Type B pancreatic cell (in vitro differentiated cells): ENCODE measurements around the gene ALDOA. TPM values are rescaled to one million over a fixed set of nuclear protein-coding genes. Genes with fewer than 3 reads are reported as not detected.

Source experiments
- DNase-seq: peaks from one replicate; pipeline ENCODE4 v3.0.0; 2021; ENCODE audit warnings: mixed read lengths; ENCODE audit not compliant: unreplicated experiment; ENCODE audit errors: extremely low spot score
- H3K27ac Mint-ChIP-seq: 2 replicates; pipeline ENCODE4 v1.8.0; 2021; ENCODE audit warnings: mild to moderate bottlenecking, mixed read lengths
- H3K27me3 Mint-ChIP-seq: 2 replicates; pipeline ENCODE4 v1.8.0; 2021; ENCODE audit warnings: mixed read lengths
- H3K36me3 Mint-ChIP-seq: 2 replicates; pipeline ENCODE4 v1.8.0; 2021; ENCODE audit warnings: mixed read lengths
- H3K4me1 Mint-ChIP-seq: one replicate; pipeline ENCODE4 v1.8.0; 2021; ENCODE audit warnings: mixed read lengths; ENCODE audit not compliant: unreplicated experiment
- H3K4me3 Mint-ChIP-seq: 2 replicates; pipeline ENCODE4 v1.8.0; 2021; ENCODE audit warnings: mild to moderate bottlenecking, mixed read lengths
- H3K9me3 Mint-ChIP-seq: 2 replicates; pipeline ENCODE4 v1.8.0; 2021; ENCODE audit warnings: mixed read lengths
- total RNA-seq: library from RNA; stranded (reverse); gene quantifications from 2 replicates; pipeline ENCODE4 v1.2.1, GENCODE V29; 2021; ENCODE audit warnings: low replicate concordance
- TF ChIP-seq, protein P1 (sequence below): fragments of 200-600 bp; sonication (generic); conservative IDR thresholded peaks from 2 replicates; pipeline ENCODE4 v1.5.0; 2021; ENCODE audit warnings: antibody characterized with exemption, mild to moderate bottlenecking

ALDOA gene
- total RNA-seq, 1 donor from 2014 or later, result 620 TPM

GRCh38 chr16:30108059-30108850 lies 42.7 kb downstream of the ALDOA start:
- no peak overlapping the region for H3K27ac Mint-ChIP-seq
- TF ChIP-seq, protein P1, sequence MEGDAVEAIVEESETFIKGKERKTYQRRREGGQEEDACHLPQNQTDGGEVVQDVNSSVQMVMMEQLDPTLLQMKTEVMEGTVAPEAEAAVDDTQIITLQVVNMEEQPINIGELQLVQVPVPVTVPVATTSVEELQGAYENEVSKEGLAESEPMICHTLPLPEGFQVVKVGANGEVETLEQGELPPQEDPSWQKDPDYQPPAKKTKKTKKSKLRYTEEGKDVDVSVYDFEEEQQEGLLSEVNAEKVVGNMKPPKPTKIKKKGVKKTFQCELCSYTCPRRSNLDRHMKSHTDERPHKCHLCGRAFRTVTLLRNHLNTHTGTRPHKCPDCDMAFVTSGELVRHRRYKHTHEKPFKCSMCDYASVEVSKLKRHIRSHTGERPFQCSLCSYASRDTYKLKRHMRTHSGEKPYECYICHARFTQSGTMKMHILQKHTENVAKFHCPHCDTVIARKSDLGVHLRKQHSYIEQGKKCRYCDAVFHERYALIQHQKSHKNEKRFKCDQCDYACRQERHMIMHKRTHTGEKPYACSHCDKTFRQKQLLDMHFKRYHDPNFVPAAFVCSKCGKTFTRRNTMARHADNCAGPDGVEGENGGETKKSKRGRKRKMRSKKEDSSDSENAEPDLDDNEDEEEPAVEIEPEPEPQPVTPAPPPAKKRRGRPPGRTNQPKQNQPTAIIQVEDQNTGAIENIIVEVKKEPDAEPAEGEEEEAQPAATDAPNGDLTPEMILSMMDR, result no peak

DNA sequence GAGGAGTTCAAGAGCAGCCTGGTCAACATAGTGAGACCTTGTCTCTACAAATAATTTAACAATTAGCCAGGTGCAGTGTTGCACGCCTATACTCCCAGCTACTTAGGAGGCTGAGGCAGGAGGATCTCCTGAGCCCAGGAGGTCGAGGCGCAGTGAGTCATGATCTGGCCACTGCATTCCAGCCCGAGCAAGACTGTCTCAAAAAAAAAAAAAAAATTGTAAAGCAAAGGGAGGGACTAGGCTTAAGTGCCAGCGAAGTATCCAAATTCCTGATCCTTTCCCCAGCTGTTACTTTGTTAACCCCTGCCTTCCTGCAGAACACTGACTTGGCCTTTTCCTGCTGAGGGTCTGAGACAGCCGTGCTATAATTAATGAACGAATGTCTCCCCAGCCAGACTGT lies 45.1 kb downstream of the ALDOA start:
- Mint-ChIP-seq H3K27me3 (no peaks in the 10 kb centered on the region), H3K4me1 (no peaks in the 10 kb centered on the region), H3K9me3 (no peaks in the 10 kb centered on the region), H3K36me3 (peaks cover 9% of the 10 kb centered on the region), H3K4me3 (no peak overlapping the region), H3K27ac (peak overlapping the region; percentile 6)
- TF ChIP-seq, protein P1, result no peak
- DNase-seq, result no peak

More at GRCh38 chr16:30108059-30108850, 42.7 kb downstream of the ALDOA start:
- Mint-ChIP-seq H3K4me1 (peaks cover 5% of the 10 kb centered on the region), H3K4me3 (no peak overlapping the region), H3K9me3 (no peaks in the 10 kb centered on the region), H3K36me3 (peaks cover 25% of the 10 kb centered on the region), H3K27me3 (no peaks in the 10 kb centered on the region)
- no peak for DNase-seq

- TF ChIP-seq, protein P1, result peak; percentile 76
- Mint-ChIP-seq H3K4me1 (no peaks in the 10 kb centered on the region), H3K27ac (no peak overlapping the region), H3K9me3 (no peaks in the 10 kb centered on the region), H3K27me3 (no peaks in the 10 kb centered on the region), H3K4me3 (no peak overlapping the region), H3K36me3 (peaks cover 8% of the 10 kb centered on the region)
- DNase-seq, result no peak
Measured at GRCh38 chr16:30112197-30113030, 46.9 kb downstream of the ALDOA start.

DNA sequence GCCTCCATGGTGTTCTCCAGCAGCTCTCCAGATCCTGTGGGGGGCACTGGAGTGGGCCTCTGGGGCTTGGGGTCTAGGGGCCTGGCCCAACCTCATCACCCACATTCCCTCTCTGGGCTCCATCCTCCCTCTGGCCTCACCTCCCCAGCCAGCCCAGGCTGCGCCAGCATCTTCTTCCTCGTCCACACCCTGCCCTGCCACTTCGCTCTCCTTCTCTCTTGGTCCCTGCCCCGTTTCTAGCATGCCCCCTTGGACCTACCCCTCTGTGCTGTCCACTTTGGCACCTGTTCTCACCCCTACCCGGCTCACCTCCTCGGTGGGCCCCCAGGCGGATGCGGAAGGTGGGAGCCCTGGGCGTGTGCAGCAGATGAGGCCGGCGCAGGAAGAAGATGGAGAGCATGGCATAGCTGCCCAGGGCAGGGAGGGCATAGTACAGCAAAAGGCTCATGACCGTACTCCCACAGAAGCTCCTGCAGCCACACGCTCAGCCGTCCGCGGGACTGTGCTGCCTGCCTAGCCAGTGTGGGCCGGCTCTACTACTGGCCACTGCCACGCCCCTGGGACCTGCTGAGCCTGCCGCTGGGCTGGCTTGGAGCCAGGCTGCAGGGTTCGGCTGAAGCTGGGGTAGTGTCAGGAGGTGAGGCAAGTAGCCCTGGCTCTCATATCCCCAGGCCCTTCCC lies 47.6 kb downstream of the ALDOA start, which contains the start of gene GDPD3:
TSS of gene GDPD3 (minus strand) at position 507 of the 680 bp plus-strand sequence. CDS start at position 448, 59 bp downstream.
- Mint-ChIP-seq H3K4me3 (peak within 1 kb of the TSS; percentile 39), H3K36me3 (peaks cover 6% of the 10 kb centered on the region), H3K4me1 (no peaks in the 10 kb centered on the region), H3K9me3 (no peaks in the 10 kb centered on the region), H3K27ac (peak within 1 kb of the TSS; percentile 43), H3K27me3 (no peaks in the 10 kb centered on the region)
- no peak for DNase-seq
- TF ChIP-seq, protein P1, result peak; percentile 1

- no peaks in the 10 kb centered on the region for H3K4me1 Mint-ChIP-seq
- H3K27me3 Mint-ChIP-seq, result no peaks in the 10 kb centered on the region
- peak overlapping the region; percentile 43 for H3K27ac Mint-ChIP-seq
- H3K36me3 Mint-ChIP-seq, result peaks cover 6% of the 10 kb centered on the region
- TF ChIP-seq, protein P1, result no peak
- no peak for DNase-seq
- H3K9me3 Mint-ChIP-seq, result no peaks in the 10 kb centered on the region
- H3K4me3 Mint-ChIP-seq, result no peak overlapping the region
Measured at GRCh38 chr16:30113711-30114333, 48.3 kb downstream of the ALDOA start.
